ENCODE measurements around the gene SAMHD1.
"Not testable (repeated sequence)": the region's sequence is repeated elsewhere in the genome, so short reads cannot be mapped to it uniquely, and the experiment has no call there.

SAMHD1 gene

GRCh38 chr20:36927704-36928103 is 23.8 kb downstream of the SAMHD1 start:
- Histone ChIP-seq H3K9ac (ENCODE audit: low read length) (no peak overlapping the region), H3K4me3 (ENCODE audit: low read length) (no peak overlapping the region), H3K4me1 (ENCODE audit: control insufficient read depth, low read depth, low read length) (no peaks in the 10 kb centered on the region), H3K27ac (ENCODE audit: low read length) (no peak overlapping the region), H3K36me3 (ENCODE audit: control insufficient read depth, low read depth, low read length) (peaks cover 13% of the 10 kb centered on the region), H3K9me3 (ENCODE audit: control insufficient read depth, low read depth, low read length) (no peaks in the 10 kb centered on the region), H3K27me3 (ENCODE audit: control insufficient read depth, insufficient read depth, low read length) (no peaks in the 10 kb centered on the region)

GRCh38 chr20:36926653-36927200 is 24.8 kb downstream of the SAMHD1 start:
- Histone ChIP-seq H3K9me3 (ENCODE audit: control insufficient read depth, low read depth, low read length) (no peaks in the 10 kb centered on the region), H3K4me3 (ENCODE audit: low read length) (no peak overlapping the region), H3K36me3 (ENCODE audit: control insufficient read depth, low read depth, low read length) (peaks cover 12% of the 10 kb centered on the region), H3K27ac (ENCODE audit: low read length) (no peak overlapping the region), H3K27me3 (ENCODE audit: control insufficient read depth, insufficient read depth, low read length) (no peaks in the 10 kb centered on the region), H3K9ac (ENCODE audit: low read length) (no peak overlapping the region), H3K4me1 (ENCODE audit: control insufficient read depth, low read depth, low read length) (no peaks in the 10 kb centered on the region)

GRCh38 chr20:36925234-36925633 is 26.3 kb downstream of the SAMHD1 start:
- no peak overlapping the region for H3K4me3 ChIP-seq (ENCODE audit: low read length)
- H3K9ac ChIP-seq (ENCODE audit: low read length), result no peak overlapping the region
- no peaks in the 10 kb centered on the region for H3K4me1 ChIP-seq (ENCODE audit: control insufficient read depth, low read depth, low read length)
- H3K36me3 ChIP-seq (ENCODE audit: control insufficient read depth, low read depth, low read length), result peaks cover 12% of the 10 kb centered on the region
- H3K9me3 ChIP-seq (ENCODE audit: control insufficient read depth, low read depth, low read length), result no peaks in the 10 kb centered on the region
- no peaks in the 10 kb centered on the region for H3K27me3 ChIP-seq (ENCODE audit: control insufficient read depth, insufficient read depth, low read length)
- H3K27ac ChIP-seq (ENCODE audit: low read length), result no peak overlapping the region

GRCh38 chr20:36924167-36925045 is 27.1 kb downstream of the SAMHD1 start:
- Histone ChIP-seq H3K4me3 (ENCODE audit: low read length) (no peak overlapping the region), H3K9me3 (ENCODE audit: control insufficient read depth, low read depth, low read length) (no peaks in the 10 kb centered on the region), H3K36me3 (ENCODE audit: control insufficient read depth, low read depth, low read length) (peaks cover 8% of the 10 kb centered on the region), H3K9ac (ENCODE audit: low read length) (no peak overlapping the region), H3K27me3 (ENCODE audit: control insufficient read depth, insufficient read depth, low read length) (no peaks in the 10 kb centered on the region), H3K27ac (ENCODE audit: low read length) (no peak overlapping the region), H3K4me1 (ENCODE audit: control insufficient read depth, low read depth, low read length) (no peaks in the 10 kb centered on the region)

GRCh38 chr20:36920334-36920730 is 31.2 kb downstream of the SAMHD1 start:
- H3K27ac ChIP-seq (ENCODE audit: low read length), result no peak overlapping the region
- no peak overlapping the region for H3K4me3 ChIP-seq (ENCODE audit: low read length)
- H3K9ac ChIP-seq (ENCODE audit: low read length), result no peak overlapping the region
- no peaks in the 10 kb centered on the region for H3K9me3 ChIP-seq (ENCODE audit: control insufficient read depth, low read depth, low read length)
- peaks cover 5% of the 10 kb centered on the region for H3K36me3 ChIP-seq (ENCODE audit: control insufficient read depth, low read depth, low read length)
- H3K4me1 ChIP-seq (ENCODE audit: control insufficient read depth, low read depth, low read length), result no peaks in the 10 kb centered on the region
- no peaks in the 10 kb centered on the region for H3K27me3 ChIP-seq (ENCODE audit: control insufficient read depth, insufficient read depth, low read length)

- no peak overlapping the region for H3K27ac ChIP-seq (ENCODE audit: low read length)
- H3K4me3 ChIP-seq (ENCODE audit: low read length), result no peak overlapping the region
- no peaks in the 10 kb centered on the region for H3K9me3 ChIP-seq (ENCODE audit: control insufficient read depth, low read depth, low read length)
- H3K9ac ChIP-seq (ENCODE audit: low read length), result no peak overlapping the region
- H3K36me3 ChIP-seq (ENCODE audit: control insufficient read depth, low read depth, low read length), result peaks cover 9% of the 10 kb centered on the region
- H3K27me3 ChIP-seq (ENCODE audit: control insufficient read depth, insufficient read depth, low read length), result no peaks in the 10 kb centered on the region
- no peaks in the 10 kb centered on the region for H3K4me1 ChIP-seq (ENCODE audit: control insufficient read depth, low read depth, low read length)
These were observed 31.7 kb downstream of the SAMHD1 start for GRCh38 chr20:36919715-36920333.

- Histone ChIP-seq H3K9ac (ENCODE audit: low read length) (no peak overlapping the region), H3K9me3 (ENCODE audit: control insufficient read depth, low read depth, low read length) (no peaks in the 10 kb centered on the region), H3K27ac (ENCODE audit: low read length) (no peak overlapping the region), H3K27me3 (ENCODE audit: control insufficient read depth, insufficient read depth, low read length) (no peaks in the 10 kb centered on the region), H3K4me1 (ENCODE audit: control insufficient read depth, low read depth, low read length) (no peaks in the 10 kb centered on the region), H3K4me3 (ENCODE audit: low read length) (no peak overlapping the region), H3K36me3 (ENCODE audit: control insufficient read depth, low read depth, low read length) (peaks cover 9% of the 10 kb centered on the region)
These were observed 33.6 kb downstream of the SAMHD1 start for GRCh38 chr20:36917943-36918342.

GRCh38 chr20:36917240-36917639 is 34.3 kb downstream of the SAMHD1 start:
- no peaks in the 10 kb centered on the region for H3K9me3 ChIP-seq (ENCODE audit: control insufficient read depth, low read depth, low read length)
- no peak overlapping the region for H3K4me3 ChIP-seq (ENCODE audit: low read length)
- H3K36me3 ChIP-seq (ENCODE audit: control insufficient read depth, low read depth, low read length), result peaks cover 9% of the 10 kb centered on the region
- H3K4me1 ChIP-seq (ENCODE audit: control insufficient read depth, low read depth, low read length), result no peaks in the 10 kb centered on the region
- no peak overlapping the region for H3K27ac ChIP-seq (ENCODE audit: low read length)
- H3K27me3 ChIP-seq (ENCODE audit: control insufficient read depth, insufficient read depth, low read length), result no peaks in the 10 kb centered on the region
- H3K9ac ChIP-seq (ENCODE audit: low read length), result no peak overlapping the region

GRCh38 chr20:36916199-36916598 is 35.3 kb downstream of the SAMHD1 start:
- Histone ChIP-seq H3K4me3 (ENCODE audit: low read length) (no peak overlapping the region), H3K9me3 (ENCODE audit: control insufficient read depth, low read depth, low read length) (no peaks in the 10 kb centered on the region), H3K27me3 (ENCODE audit: control insufficient read depth, insufficient read depth, low read length) (no peaks in the 10 kb centered on the region), H3K4me1 (ENCODE audit: control insufficient read depth, low read depth, low read length) (peaks cover 10% of the 10 kb centered on the region), H3K27ac (ENCODE audit: low read length) (no peak overlapping the region), H3K9ac (ENCODE audit: low read length) (no peak overlapping the region), H3K36me3 (ENCODE audit: control insufficient read depth, low read depth, low read length) (peaks cover 9% of the 10 kb centered on the region)

- no peak overlapping the region for H3K27ac ChIP-seq (ENCODE audit: low read length)
- H3K27me3 ChIP-seq (ENCODE audit: control insufficient read depth, insufficient read depth, low read length), result no peaks in the 10 kb centered on the region
- no peak overlapping the region for H3K4me3 ChIP-seq (ENCODE audit: low read length)
- H3K36me3 ChIP-seq (ENCODE audit: control insufficient read depth, low read depth, low read length), result peaks cover 15% of the 10 kb centered on the region
- no peak overlapping the region for H3K9ac ChIP-seq (ENCODE audit: low read length)
- H3K9me3 ChIP-seq (ENCODE audit: control insufficient read depth, low read depth, low read length), result no peaks in the 10 kb centered on the region
- H3K4me1 ChIP-seq (ENCODE audit: control insufficient read depth, low read depth, low read length), result peaks cover 12% of the 10 kb centered on the region
These were observed 42.9 kb downstream of the SAMHD1 start for GRCh38 chr20:36908603-36909002.

- H3K36me3 ChIP-seq (ENCODE audit: control insufficient read depth, low read depth, low read length), result peaks cover 17% of the 10 kb centered on the region
- H3K27me3 ChIP-seq (ENCODE audit: control insufficient read depth, insufficient read depth, low read length); H3K27ac ChIP-seq (ENCODE audit: low read length); H3K9ac ChIP-seq (ENCODE audit: low read length); H3K4me3 ChIP-seq (ENCODE audit: low read length); H3K9me3 ChIP-seq (ENCODE audit: control insufficient read depth, low read depth, low read length); H3K4me1 ChIP-seq (ENCODE audit: control insufficient read depth, low read depth, low read length): not testable (repeated sequence)
These were observed 45.4 kb downstream of the SAMHD1 start for GRCh38 chr20:36906086-36906485.
